K562 (cell line): Measurements from ENCODE around the gene SLMAP. TPM values are rescaled to one million over a fixed set of nuclear protein-coding genes. Genes with fewer than 3 reads are reported as not detected.
A peak's percentile ranks its signal among the peaks of the same experiment; 100 is the strongest.

Experiments
- ATAC-seq: fragments of 200-7000 bp; cut with Tn5 transposase; 3 replicates; pipeline ENCODE4 v1.9.1; 2020; ENCODE audit warnings: moderate library complexity
- BruUV-seq: library from RNA; stranded (reverse); fragments of 400-500 nt; replicated peaks from 2 replicates; lab custom pipeline; 2021; lab: Mats Ljungman, UMichigan
- CTCF ChIA-PET: fragments of 300-600 bp; formaldehyde crosslinking; extraction: SDS; loops from one replicate; lab custom pipeline; 2021; ENCODE audit warnings: low intra/inter-chr PET ratio; lab: Yijun Ruan, JAX
- POLR2A ChIA-PET: fragments of 300-600, 350-650 bp; sonication (Branson Sonifier 250); formaldehyde crosslinking; extraction: SDS; loops from one replicate; lab custom pipeline; 2021; ENCODE audit warnings: antibody characterized with exemption, inconsistent platforms; lab: Yijun Ruan, JAX
- DNase-seq, 4 experiments: peaks; one replicate each; pipeline versions ENCODE4 v3.0.0 to v3.0.0-alpha.2; 2011 to 2018; ENCODE audit warnings: low spot score in 3 of 4, mixed read lengths in 3 of 4; ENCODE audit errors: extremely low read depth in 1 of 4
- FAIRE-seq: peaks from 2 replicates; lab custom pipeline; 2011; peaks lifted over from hg19 to GRCh38; lab: Jason Lieb, UNC
- H2AFZ ChIP-seq: 2 replicates; pipeline ENCODE4 v1.6.0; 2011; ENCODE audit warnings: low read depth, low read length, control low read depth, inconsistent platforms
- H3K27ac ChIP-seq: fragments of 200-600 bp; 3 replicates; pipeline ENCODE4 v1.8.0; 2011; ENCODE audit warnings: low read depth, mild to moderate bottlenecking, control low read depth, inconsistent platforms, low read length, moderate library complexity, mixed read lengths; ENCODE audit errors: extremely low read depth
- H3K27me3 ChIP-seq, 2 experiments: fragments of 300-600 bp in 1 of 2; 2 replicates in 1 of 2; 3 replicates in 1 of 2; pipeline versions ENCODE4 v1.6.0 to v1.8.0; 2011; ENCODE audit warnings: inconsistent platforms in 2 of 2, low read length in 2 of 2, mild to moderate bottlenecking in 1 of 2, mixed read lengths in 1 of 2, moderate library complexity in 1 of 2; ENCODE audit not compliant: control insufficient read depth in 2 of 2, insufficient read depth in 2 of 2
- H3K36me3 ChIP-seq: fragments of 300-600 bp; 3 replicates; pipeline ENCODE4 v1.8.0; 2011; ENCODE audit warnings: mild to moderate bottlenecking, low read length, inconsistent platforms; ENCODE audit not compliant: control insufficient read depth, insufficient read depth
- H3K4me1 ChIP-seq, 2 experiments: fragments of 200-600 bp in 1 of 2; replicated peaks in 1 of 2; 2 replicates in 1 of 2; 3 replicates in 1 of 2; pipeline versions ENCODE4 v1.5.1 to v1.8.0; 2011; ENCODE audit warnings: inconsistent platforms in 2 of 2, low read length in 2 of 2, mild to moderate bottlenecking in 1 of 2, mixed read lengths in 1 of 2, moderate library complexity in 1 of 2; ENCODE audit not compliant: control insufficient read depth in 2 of 2, insufficient read depth in 2 of 2
- H3K4me2 ChIP-seq: 2 replicates; pipeline ENCODE4 v1.6.1; 2011; ENCODE audit warnings: low read length, control low read depth, inconsistent platforms, mixed read lengths; ENCODE audit not compliant: insufficient read depth
- H3K4me3 ChIP-seq: fragments of 200-600 bp; sonication (generic), shearing (Covaris generic); 2 replicates; pipeline ENCODE4 v1.5.1; 2016; ENCODE audit warnings: control low read depth, inconsistent platforms
- H3K79me2 ChIP-seq: fragments of 200-600 bp; 3 replicates; pipeline ENCODE4 v1.8.0; 2011; ENCODE audit warnings: low read length, inconsistent platforms; ENCODE audit not compliant: control insufficient read depth, insufficient read depth
- H3K9ac ChIP-seq, 2 experiments: 2 replicates each; pipeline versions ENCODE4 v1.6.0 to v1.6.1; 2011; ENCODE audit warnings: low read depth in 2 of 2, low read length in 2 of 2, control low read depth in 1 of 2, inconsistent platforms in 1 of 2, mild to moderate bottlenecking in 1 of 2, mixed read lengths in 1 of 2; ENCODE audit not compliant: insufficient read depth in 1 of 2
- H3K9me1 ChIP-seq: one replicate; pipeline ENCODE4 v1.6.0; 2011; ENCODE audit warnings: inconsistent platforms, mild to moderate bottlenecking, low read length, moderate library complexity; ENCODE audit not compliant: control insufficient read depth, insufficient read depth
- H3K9me3 ChIP-seq: replicated peaks from 2 replicates; pipeline ENCODE4 v1.5.1; 2011; ENCODE audit warnings: low read depth, low read length, inconsistent platforms; ENCODE audit not compliant: control insufficient read depth, insufficient read depth
- H4K20me1 ChIP-seq: replicated peaks from 2 replicates; pipeline ENCODE4 v1.6.1; 2011; ENCODE audit warnings: low read length, inconsistent platforms, mixed read lengths; ENCODE audit not compliant: control insufficient read depth, insufficient read depth
- ARID1B ChIP-seq: fragments of 450-650 bp; IDR thresholded peaks from 2 replicates; pipeline ENCODE4 v1.6.1; 2016; ENCODE audit warnings: antibody characterized with exemption, mild to moderate bottlenecking, inconsistent platforms
- CBX1 ChIP-seq: sonication (generic); IDR thresholded peaks from 2 replicates; pipeline ENCODE4 v1.6.1; 2016; ENCODE audit warnings: antibody characterized with exemption, low read depth, mild to moderate bottlenecking
- DDX20 ChIP-seq: fragments of 450-650 bp; IDR thresholded peaks from 2 replicates; pipeline ENCODE4 v1.6.1; 2016; ENCODE audit warnings: missing genetic modification characterization, low read depth, mild to moderate bottlenecking, missing compliant biosample characterization, moderate library complexity
- DPF2 ChIP-seq: fragments of 450-650 bp; IDR thresholded peaks from 2 replicates; pipeline ENCODE4 v1.6.1; 2016
- MBD2 ChIP-seq: sonication (generic); IDR thresholded peaks from 2 replicates; pipeline ENCODE4 v1.6.1; 2016; ENCODE audit warnings: low read depth, borderline replicate concordance
- MEIS2 ChIP-seq: fragments of 450-650 bp; IDR thresholded peaks from 2 replicates; pipeline ENCODE4 v1.6.1; 2014; ENCODE audit warnings: mild to moderate bottlenecking; ENCODE audit not compliant: partially characterized antibody
- NR3C1 ChIP-seq: sonication (generic); formaldehyde crosslinking; IDR thresholded peaks from 2 replicates; pipeline ENCODE4 v1.8.1; 2022; ENCODE audit warnings: missing genetic modification reagents
- NUFIP1 ChIP-seq: fragments of 450-650 bp; IDR thresholded peaks from 2 replicates; pipeline ENCODE4 v1.6.1; 2018; ENCODE audit not compliant: partially characterized antibody
- PKNOX1 ChIP-seq: fragments of 450-650 bp; IDR thresholded peaks from 2 replicates; pipeline ENCODE4 v1.6.1; 2016
- SMAD2 ChIP-seq: fragments of 150-350 bp; IDR thresholded peaks from 2 replicates; pipeline ENCODE4 v1.6.1; 2014; ENCODE audit warnings: low read depth, mild to moderate bottlenecking, low read length
- WGBS: fragments of 100-300 bp; shearing (Covaris generic); methylation state at CpG from one replicate; pipeline ENCODE4 v1.1.6; 2016; ENCODE audit warnings: low coverage, mixed read lengths; ENCODE audit not compliant: insufficient coverage; ENCODE audit errors: missing lambda C conversion rate; 5-methylcytosine and 5-hydroxymethylcytosine counted together
- in situ Hi-C: fragments of 300-500 bp; cut with MboI; formaldehyde crosslinking; loops from 4 replicates; pipeline ENCODE4 v1.15.0; 2018; ENCODE audit warnings: inconsistent platforms, mixed read lengths
- intact Hi-C: fragments of 100-400 bp; cut with micrococcal nuclease; formaldehyde crosslinking; loops from 2 replicates; pipeline ENCODE4 v1.14.2; 2022
- polyA plus RNA-seq, 8 experiments: library from polyadenylated mRNA; depleted of rRNA in 4 of 8; stranded (reverse) in 5 of 8; unstranded in 3 of 8; fragments of >200 nt; fragmentation: Nextera tagmentation in 2 of 8; fragmentation: Illumina TruSeq in 1 of 8; extraction: Ambion mirVana in 2 of 8; extraction: Trizol in 1 of 8; gene quantifications; 2 replicates each; pipeline versions ENCODE4 v1.2.1 to v1.2.3, GENCODE V29; 2011 to 2014; ENCODE audit warnings: inconsistent platforms in 1 of 8, missing spikeins in 1 of 8
- total RNA-seq, 7 experiments: library from RNA; depleted of rRNA in 6 of 7; stranded (reverse); fragments of >200 nt in 6 of 7; fragmentation: Illumina TruSeq in 2 of 7; extraction: Trizol in 2 of 7; gene quantifications; 2 replicates each; pipeline versions ENCODE4 v1.2.1 to v1.2.3, GENCODE V29; 2011 to 2021; ENCODE audit warnings: low replicate concordance in 1 of 7
- TF ChIP-seq, protein P1 (sequence below): fragments of 250-450 bp; sonication (Bioruptor Pico); IDR thresholded peaks from 2 replicates; pipeline ENCODE4 v1.4.0; 2020
- TF ChIP-seq, protein P2 (sequence below): fragments of 150-350 bp; conservative IDR thresholded peaks from 2 replicates; pipeline ENCODE4 v1.6.1; 2014; ENCODE audit warnings: low read length

SLMAP gene
- total and polyA plus RNA-seq, 9 of the 15 experiments (the other 6 are each of a cell fraction or from before 2014, with no cell fraction given) = 12.1 to 50.7 (median 28.3) TPM

DNA sequence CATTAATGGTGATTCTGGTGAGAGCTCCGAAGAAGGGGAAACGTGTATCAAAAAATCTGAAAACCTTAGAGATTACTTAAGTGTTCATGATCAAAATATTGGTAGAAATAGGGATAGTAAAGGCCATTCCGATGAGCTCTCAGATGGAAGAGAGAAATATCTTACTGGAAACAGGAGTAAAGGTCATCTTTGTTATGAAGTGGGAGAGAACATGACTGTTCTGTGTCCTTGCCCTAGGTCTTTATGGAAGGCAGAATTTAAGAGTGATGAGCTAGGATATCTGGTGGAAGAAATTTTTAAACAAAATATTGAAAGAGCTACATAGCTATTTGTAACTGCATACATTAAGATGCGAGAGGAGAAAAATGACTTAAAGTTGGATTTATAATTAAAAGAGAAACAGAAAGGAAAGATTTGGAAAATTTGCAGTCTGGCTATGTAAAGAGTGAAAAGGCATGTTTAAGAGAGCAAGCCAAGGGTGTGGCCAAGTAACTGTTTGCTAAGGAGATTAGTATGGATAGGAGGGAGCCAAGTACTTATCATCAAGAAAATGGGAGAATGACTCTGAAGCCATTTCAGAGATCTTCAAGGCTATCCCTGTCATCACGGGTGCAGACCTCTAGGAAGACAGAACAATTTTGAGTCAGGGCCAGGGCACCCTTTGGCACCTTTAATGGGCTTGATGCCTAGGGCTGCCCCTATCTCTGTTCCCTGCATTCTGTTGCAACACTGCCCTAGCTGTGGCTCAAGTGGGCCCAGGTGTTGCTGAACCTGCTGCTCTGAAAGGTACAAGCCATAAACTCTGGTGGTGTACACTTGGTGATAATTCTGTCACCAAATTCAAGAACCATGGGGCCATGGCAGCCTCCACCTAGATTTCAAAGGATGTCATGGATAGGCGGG, 27.3 kb downstream of the SLMAP start:
- H3K9me3 ChIP-seq = no peaks in the 10 kb centered on the region
- 20% methylated on average over 5 of the region's 6 CpGs for WGBS
- intact Hi-C loops = no loop called here
- no peaks in the 10 kb centered on the region for H3K9me1 ChIP-seq
- CTCF ChIA-PET = no interaction called here
- H3K4me1 ChIP-seq = peaks cover 11 to 26% of the 10 kb centered on the region in 2 experiments; a peak in 3 of 5 replicates
- no peak overlapping the region for H3K4me3 ChIP-seq
- in situ Hi-C loops = no loop called here
- H2AFZ ChIP-seq = no peak overlapping the region
- no peaks in the 10 kb centered on the region for H4K20me1 ChIP-seq
- peak overlapping the region in 1 of 2 experiments; percentile 7; a peak in 1 of 4 replicates for H3K9ac ChIP-seq
- no peaks in the 10 kb centered on the region for H3K36me3 ChIP-seq
- peak; percentile 81 for ATAC-seq
- POLR2A ChIA-PET = interaction anchor here (0.7 to 1.8 kb wide), 6 partner anchors 10 to 55 kb away, joined by 3 to 9 read pairs (median 3); partner anchors contain the start of gene SLMAP
- H3K27ac ChIP-seq = peak overlapping the region; percentile 25
- peak in 2 of 4 experiments; percentile 31 to 36 for DNase-seq
- peaks cover 78% of the 10 kb centered on the region for H3K79me2 ChIP-seq
- H3K4me2 ChIP-seq = peak overlapping the region; percentile 40
- H3K27me3 ChIP-seq = no peaks in the 10 kb centered on the region
- FAIRE-seq = peak; percentile 40
- no TSS peak for BruUV-seq
- TF ChIP-seq, protein P1, sequence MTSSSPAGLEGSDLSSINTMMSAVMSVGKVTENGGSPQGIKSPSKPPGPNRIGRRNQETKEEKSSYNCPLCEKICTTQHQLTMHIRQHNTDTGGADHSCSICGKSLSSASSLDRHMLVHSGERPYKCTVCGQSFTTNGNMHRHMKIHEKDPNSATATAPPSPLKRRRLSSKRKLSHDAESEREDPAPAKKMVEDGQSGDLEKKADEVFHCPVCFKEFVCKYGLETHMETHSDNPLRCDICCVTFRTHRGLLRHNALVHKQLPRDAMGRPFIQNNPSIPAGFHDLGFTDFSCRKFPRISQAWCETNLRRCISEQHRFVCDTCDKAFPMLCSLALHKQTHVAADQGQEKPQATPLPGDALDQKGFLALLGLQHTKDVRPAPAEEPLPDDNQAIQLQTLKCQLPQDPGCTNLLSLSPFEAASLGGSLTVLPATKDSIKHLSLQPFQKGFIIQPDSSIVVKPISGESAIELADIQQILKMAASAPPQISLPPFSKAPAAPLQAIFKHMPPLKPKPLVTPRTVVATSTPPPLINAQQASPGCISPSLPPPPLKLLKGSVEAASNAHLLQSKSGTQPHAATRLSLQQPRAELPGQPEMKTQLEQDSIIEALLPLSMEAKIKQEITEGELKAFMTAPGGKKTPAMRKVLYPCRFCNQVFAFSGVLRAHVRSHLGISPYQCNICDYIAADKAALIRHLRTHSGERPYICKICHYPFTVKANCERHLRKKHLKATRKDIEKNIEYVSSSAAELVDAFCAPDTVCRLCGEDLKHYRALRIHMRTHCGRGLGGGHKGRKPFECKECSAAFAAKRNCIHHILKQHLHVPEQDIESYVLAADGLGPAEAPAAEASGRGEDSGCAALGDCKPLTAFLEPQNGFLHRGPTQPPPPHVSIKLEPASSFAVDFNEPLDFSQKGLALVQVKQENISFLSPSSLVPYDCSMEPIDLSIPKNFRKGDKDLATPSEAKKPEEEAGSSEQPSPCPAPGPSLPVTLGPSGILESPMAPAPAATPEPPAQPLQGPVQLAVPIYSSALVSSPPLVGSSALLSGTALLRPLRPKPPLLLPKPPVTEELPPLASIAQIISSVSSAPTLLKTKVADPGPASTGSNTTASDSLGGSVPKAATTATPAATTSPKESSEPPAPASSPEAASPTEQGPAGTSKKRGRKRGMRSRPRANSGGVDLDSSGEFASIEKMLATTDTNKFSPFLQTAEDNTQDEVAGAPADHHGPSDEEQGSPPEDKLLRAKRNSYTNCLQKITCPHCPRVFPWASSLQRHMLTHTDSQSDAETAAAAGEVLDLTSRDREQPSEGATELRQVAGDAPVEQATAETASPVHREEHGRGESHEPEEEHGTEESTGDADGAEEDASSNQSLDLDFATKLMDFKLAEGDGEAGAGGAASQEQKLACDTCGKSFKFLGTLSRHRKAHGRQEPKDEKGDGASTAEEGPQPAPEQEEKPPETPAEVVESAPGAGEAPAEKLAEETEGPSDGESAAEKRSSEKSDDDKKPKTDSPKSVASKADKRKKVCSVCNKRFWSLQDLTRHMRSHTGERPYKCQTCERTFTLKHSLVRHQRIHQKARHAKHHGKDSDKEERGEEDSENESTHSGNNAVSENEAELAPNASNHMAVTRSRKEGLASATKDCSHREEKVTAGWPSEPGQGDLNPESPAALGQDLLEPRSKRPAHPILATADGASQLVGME = no peak
- TF ChIP-seq NUFIP1 = no peak
- TF ChIP-seq MEIS2 = peak; percentile 1
- no peak for TF ChIP-seq PKNOX1
- no peak for TF ChIP-seq NR3C1 (CRISPR knock-in tag)
- peak; percentile 47 for TF ChIP-seq DPF2
- peak; percentile 32 for TF ChIP-seq ARID1B
- no peak for TF ChIP-seq CBX1
- no peak for TF ChIP-seq MBD2
- TF ChIP-seq, protein P2, sequence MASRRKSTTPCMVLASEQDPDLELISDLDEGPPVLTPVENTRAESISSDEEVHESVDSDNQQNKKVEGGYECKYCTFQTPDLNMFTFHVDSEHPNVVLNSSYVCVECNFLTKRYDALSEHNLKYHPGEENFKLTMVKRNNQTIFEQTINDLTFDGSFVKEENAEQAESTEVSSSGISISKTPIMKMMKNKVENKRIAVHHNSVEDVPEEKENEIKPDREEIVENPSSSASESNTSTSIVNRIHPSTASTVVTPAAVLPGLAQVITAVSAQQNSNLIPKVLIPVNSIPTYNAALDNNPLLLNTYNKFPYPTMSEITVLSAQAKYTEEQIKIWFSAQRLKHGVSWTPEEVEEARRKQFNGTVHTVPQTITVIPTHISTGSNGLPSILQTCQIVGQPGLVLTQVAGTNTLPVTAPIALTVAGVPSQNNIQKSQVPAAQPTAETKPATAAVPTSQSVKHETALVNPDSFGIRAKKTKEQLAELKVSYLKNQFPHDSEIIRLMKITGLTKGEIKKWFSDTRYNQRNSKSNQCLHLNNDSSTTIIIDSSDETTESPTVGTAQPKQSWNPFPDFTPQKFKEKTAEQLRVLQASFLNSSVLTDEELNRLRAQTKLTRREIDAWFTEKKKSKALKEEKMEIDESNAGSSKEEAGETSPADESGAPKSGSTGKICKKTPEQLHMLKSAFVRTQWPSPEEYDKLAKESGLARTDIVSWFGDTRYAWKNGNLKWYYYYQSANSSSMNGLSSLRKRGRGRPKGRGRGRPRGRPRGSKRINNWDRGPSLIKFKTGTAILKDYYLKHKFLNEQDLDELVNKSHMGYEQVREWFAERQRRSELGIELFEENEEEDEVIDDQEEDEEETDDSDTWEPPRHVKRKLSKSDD = no peak
- no peak for TF ChIP-seq DDX20 (tag)
- no peak for TF ChIP-seq SMAD2
